RPMI7951 (cell line): ENCODE measurements around the gene DYNLRB1. TPM values are rescaled to one million over a fixed set of nuclear protein-coding genes. Genes with fewer than 3 reads are reported as not detected.
A peak's percentile ranks its signal among the peaks of the same experiment; 100 is the strongest.

ENCODE experiments used
- DNase-seq: peaks from one replicate; pipeline ENCODE4 v3.0.0-alpha.2; 2012; ENCODE audit warnings: low read depth
- total RNA-seq: library from RNA; depleted of rRNA; stranded (reverse); fragments of >200 nt; shearing (Covaris generic); gene quantifications from 2 replicates; pipeline ENCODE4 v1.2.3, GENCODE V29; 2014

Gene DYNLRB1
- total RNA-seq, 1 experiment from 2014 or later, result 346 TPM

DNA sequence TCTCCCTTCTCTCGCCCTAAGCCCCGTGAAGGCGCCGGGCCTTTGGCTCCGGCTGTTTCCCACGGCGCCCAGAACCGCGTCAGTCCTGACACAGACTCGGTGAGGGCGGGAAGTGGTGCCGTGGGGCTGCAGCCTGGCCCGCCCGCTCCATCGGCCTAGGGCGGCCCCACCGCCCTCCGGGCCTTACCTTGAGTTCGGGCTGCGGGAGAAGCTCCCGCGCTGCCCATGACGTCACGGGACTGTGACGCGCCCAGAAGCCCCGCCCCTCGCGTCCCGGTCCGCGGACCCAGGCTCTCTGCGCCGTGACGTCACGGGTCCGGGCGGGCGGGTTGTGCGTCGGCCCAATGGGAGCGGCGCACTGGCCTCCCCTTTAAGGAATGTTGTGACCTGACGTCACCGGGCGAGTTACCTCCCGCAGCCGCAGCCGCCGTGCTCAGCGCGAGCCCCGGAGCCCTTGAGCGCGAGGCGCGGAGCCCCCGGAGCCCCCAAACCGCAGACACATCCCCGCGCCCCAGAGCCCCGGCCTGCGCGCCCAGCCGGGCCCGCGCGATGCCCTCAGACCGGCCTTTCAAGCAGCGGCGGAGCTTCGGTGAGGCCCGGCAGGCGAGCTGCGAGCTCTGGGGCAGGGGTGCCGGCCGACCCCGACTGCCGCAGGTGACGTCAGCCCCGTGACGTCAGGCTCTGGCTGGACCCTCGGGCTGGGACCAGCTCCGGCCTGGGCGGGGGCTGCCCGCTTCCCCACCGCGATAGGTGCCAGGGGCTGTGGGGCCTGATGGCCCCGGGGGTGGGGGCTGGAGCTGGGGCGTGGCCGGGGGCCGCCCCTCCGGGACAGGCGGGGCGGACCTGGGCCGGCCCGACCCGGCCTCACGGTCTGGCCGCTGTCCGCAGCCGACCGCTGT lies 42.3 kb downstream of the DYNLRB1 start, which contains the start of gene MAP1LC3A:
TSS of gene MAP1LC3A (plus strand) at position 399 of the 899 bp plus-strand sequence. CDS start at position 550, 151 bp downstream.
- DNase-seq, result peak; percentile 97

DNA sequence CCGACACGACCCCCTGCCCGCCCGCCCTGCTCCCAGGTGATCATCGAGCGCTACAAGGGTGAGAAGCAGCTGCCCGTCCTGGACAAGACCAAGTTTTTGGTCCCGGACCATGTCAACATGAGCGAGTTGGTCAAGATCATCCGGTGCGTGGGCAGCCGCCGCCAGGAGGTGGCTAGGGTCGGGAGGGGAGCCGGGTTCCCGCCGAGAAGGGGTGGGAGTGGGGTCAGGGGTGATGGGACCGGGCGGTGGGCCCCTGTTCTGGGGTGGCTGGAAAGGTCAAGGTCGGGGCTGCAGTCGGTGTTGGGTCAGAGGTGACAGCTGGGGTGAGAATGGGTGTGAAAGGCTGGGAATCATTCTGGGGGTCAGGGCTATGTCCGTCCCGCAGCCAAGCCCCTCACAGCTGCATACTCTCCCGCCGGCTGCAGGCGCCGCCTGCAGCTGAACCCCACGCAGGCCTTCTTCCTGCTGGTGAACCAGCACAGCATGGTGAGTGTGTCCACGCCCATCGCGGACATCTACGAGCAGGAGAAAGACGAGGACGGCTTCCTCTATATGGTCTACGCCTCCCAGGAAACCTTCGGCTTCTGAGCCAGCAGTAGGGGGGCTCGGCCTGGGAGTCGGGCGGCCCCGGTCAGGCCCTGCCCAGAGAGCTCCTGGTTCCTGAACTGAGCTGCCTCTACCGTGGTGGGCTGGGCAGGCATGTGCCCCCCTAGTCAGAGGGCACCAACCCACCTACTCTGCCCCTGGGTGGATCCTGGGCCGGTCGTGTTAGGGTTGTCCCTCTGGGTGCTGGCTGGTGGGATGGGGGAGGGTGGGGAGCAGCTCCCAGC lies 43.3 kb downstream of the DYNLRB1 start:
- DNase-seq, result no peak

DNA sequence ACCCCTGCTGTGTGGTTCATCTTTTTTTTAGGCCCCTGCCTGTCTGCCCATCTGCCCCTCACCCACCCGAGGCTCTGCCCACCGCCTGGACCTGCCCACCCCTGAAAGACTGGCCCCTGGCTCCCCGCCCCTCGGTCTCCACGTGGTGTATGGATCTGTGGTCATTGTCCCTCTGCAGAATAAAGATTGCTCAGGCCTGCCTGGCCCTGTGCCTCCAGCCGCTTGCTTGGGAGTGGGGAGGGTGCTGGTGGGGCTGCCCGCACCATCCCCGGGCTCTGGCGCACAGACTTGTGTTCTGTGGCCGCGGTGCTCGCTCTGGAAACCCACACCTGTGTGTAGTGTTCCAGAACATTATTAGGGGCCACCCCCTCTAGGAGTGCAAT lies 43.9 kb downstream of the DYNLRB1 start:
- DNase-seq, result no peak

DNA sequence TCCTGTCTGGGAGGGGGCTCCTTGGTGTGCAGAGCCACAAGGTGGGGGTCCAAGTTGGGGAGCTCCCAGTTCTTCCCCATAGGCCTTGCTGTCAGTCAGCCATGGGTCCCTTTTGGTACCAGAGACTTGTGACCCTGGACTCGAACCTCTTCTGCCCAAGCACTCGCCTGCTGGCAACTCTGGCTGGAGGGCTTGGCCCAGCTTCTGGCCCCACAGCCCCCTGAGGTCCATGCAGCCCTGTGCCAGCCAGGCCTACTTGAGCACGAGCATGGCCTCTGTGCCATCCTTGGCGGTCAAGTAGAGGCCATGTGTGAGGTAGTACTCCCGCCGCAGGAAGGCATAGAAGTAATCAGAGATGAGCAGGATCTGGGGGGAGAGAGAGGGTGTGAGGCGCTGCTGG lies 44.4 kb downstream of the DYNLRB1 start:
- DNase-seq, result no peak

DNA sequence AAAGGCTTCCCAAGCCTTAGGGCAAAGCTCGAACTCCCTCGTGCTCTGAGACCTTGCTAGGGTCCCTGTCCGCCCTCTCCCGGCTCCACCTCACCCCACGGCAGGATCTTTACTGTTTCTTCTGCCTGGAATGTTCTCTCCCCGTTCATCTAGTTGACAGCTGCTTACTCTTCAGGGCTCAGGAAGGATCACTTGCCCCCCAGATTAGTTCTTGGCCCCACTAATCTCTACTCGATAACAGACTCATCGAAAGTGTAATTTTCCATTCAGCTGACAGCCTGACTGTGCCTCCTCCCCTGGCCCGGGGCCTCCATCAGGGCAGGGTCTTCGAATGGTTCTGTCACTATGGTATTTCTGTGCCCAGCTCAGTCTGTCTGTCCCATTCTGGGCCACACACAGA lies 45.4 kb downstream of the DYNLRB1 start:
- DNase-seq, result no peak

DNA sequence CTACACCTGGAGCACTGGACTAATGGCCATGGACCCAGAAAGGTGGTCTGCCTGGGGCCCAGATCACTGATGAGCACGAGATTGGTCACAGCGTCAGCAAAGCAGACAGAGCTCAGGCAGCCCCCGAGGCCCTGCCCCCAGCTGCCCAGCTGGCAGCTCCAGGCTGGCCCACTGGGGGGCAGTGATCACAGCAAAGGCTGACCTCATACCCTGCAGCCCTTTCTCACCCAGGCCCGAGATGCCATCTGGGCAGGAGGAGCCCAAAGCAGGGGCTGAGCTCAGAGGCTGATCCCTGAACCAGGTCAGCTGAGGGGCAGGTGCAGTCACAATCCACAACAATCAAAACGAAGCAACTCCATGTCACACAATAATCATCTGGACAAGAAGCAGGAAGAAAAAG lies 46.4 kb downstream of the DYNLRB1 start:
- DNase-seq, result peak; percentile 35

DNA sequence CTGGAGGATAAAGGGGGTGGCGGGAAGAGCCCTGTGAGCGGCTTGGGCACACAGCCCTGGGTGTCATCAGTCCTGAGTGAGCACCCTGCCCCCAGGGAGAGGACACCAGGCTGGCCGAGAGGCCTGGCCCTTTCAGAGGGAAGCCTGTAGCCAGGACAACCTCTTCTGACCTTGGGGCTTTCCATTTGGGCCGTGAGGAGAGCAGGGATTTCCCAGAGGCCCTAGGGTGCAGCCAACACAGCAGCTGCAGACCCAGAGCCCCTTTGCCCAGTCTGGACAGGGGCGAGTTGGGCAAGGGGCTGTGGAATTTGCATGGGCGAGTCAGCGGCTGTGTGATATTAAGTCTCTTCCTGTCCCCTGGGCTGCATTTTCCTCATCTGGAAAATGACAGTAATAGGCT lies 48.6 kb downstream of the DYNLRB1 start:
- DNase-seq, result no peak

DNA sequence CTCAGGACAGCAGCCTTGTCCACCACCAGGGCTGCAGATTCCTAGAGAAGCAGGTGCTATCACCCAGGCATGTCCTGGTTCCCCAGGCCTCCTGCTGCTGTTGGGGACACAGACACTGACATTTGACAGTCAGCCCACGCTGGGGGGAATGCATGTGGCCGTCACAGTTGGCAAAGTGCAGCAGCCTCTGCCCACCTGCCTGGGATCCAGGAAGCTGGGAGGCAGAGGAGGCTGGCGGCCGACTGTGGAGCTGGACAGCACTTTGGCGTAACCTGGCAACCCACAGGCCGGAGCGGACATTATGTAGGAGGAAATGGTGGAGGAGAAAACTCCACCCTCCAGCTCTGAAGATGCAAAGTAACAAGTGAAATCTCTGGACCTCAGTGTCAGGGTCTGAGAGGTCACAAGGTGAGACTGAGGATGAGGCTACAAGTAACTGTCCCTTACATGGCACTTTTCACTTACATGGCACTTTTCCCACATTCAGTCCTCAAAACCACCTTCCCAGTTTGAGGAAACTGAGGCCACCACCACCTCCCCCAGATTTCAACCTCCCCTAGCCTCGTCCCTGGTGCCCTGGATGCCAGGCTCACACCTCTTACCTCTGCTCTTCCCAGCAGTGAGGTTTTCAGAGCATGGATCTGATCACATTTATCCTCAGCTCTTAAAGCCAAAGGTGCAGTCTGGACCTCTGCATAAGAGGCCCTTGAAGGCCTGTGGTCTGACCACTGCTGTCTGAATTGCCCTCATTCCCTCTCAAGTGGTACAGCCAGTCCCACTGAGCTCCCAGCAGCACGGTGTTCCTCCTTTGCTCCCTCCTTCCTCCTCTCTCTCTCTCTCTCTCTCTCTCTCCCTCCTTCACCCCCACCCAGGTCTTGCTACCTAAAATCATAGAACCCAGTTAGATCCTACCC lies 51.0 kb downstream of the DYNLRB1 start:
- no peak for DNase-seq

DNA sequence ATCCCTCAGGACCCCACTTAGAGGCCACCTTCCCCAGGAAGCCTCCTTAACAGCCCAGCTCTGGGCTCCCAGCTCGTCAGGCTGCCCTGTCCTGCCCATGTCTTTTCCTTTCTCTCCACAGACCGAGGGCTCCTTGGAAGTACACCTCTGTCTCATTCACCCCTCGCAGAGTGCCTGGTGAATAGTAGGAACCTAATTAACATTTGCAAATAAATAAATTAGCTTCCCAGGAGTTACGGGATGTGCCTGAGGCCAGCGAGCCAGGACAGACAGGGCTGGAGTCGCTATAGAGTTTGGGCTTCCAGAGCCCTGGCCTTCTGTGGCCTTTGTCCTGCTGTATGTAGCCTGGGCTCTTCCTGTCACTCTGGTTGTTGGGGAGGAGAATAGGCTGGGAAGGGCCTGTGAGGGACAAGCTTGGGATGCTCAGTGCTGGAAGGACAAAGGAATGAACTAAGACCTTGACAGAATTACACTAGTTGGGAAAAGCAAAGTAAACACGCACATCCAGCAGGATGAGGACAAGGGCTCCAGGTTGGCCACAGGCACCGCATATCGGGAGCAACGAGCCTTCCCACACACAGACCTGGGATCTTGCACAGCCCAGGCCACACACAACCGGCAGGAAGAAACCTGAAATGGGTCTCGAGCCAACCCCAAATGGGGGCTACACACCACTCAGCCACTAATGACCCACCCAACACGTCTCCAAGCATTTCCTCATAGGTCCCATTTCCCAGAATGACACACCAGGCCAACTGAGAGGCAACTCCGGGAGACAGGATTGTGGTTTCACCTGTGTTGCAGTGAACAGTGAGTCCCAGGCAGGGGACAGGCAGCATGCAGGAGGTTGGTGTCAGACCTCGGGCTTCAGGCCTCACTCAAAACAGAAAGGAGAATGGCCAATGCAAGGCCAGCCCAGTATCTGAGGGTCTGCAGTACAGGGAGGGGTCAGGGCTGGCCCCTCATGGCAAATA lies 52.0 kb downstream of the DYNLRB1 start:
- no peak for DNase-seq

DNA sequence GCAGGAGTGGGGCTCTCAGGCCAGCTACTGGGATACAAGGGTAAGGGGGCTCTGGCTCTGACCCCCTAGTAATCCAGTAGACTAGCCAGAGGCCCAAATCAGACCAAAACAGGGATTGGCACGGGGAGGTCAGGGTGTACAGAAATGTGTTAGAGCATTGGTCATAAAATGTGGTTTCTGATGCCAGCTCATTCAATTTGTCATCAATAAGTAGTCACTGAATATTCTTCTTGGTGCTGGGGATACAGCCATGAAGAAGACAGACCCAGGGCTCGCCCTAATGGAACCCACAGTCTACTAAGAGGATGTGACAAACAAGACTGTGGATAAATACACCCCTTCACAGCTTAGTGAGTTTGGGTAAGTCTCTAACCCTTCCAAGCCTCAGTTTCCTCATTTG lies 53.4 kb downstream of the DYNLRB1 start:
- no peak for DNase-seq

DNA sequence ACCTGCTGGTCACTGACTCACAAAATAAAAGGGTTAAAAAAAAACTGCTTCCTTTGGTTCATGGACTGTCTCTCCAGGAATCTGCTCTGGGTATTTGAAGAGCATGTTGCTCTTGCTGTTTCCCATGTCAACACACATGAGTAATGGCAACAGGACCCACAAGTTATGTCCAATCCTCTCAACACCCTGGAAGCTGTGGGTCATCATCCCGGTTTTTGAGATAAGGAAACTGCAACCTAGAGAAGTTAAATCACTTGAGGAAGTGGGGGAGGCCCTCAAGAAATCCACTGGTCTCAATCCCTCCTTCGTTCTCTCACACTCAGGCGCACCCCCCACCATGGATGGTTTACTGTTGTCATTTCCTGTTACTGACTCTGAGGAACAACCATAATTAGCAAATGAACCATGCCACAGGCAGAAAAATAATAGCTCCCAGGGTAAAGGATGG lies 54.7 kb downstream of the DYNLRB1 start:
- peak; percentile 26 for DNase-seq

DNA sequence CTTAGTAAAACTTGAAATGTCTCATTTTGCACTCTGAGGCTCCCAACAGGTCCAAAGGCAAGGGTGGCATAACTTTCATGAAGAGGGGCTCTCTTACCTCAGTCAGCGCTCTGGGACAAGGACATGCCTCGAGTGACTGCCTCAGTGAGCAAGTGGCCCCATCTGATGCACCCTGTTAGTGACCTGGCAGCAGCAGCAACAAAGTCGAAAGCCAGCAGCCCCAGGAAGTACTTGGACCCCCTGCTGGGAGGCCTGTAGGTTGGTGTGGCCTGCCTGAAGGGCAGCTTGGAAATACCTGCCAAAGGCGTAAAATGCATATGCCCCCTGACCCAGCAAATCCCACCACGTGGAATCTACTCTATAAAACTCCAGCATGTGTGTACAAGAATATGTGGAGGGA lies 55.5 kb downstream of the DYNLRB1 start:
- DNase-seq, result no peak

DNA sequence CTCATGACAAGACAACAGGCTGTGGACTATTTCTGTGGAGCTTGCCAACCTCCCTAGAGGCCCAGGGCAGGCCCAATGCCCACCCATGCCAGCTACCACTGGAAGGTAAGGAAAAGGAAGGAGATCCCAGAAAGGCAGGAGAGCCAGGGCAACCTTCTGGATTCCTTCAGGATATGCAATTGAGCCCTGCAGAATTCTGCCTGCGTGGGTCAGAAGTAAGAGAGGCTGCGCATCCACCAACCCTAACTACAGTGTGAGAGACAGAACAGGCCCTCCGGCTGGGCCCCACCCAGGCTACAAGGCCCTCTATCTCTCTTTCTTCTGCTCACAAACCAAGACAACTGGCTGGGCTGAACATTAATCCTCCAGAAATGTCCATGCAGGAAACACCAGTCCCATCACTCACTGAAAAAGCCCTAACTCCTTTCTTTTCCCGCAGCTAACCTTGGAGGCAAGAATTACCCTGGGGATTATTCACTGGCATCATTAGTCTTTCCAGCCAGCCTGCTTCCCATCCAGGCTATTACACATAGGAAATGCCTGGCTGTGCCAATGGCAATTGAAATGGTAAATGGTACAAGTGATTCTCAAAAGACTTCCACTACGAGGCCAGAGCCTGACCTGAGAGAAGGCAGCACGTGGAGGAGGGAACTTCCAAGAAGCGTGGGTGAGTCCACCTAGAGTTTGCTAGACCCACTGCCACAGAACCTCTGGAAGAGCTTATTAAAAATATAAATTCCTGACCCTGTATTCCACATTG lies 57.5 kb downstream of the DYNLRB1 start:
- DNase-seq, result no peak

DNA sequence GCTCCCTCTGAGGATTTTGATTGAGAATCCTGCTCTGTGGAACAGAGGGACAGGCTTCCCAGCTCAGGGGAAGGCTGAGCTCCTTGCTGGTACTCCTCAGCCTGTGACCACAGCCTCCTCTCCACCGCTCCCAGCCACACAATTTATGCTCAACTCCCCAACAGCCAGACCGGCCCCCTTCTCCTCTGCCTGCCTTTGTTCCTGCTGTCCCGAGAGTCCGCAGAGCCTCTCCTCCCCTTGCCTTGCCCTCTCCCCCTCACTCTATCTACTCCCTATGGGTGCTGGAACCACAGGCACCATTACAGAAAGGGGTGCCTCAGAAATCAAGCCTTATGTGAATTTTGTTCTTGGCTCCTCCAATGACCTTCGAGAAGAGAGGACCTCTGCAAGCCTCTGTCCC lies 58.2 kb downstream of the DYNLRB1 start:
- DNase-seq, result no peak

DNA sequence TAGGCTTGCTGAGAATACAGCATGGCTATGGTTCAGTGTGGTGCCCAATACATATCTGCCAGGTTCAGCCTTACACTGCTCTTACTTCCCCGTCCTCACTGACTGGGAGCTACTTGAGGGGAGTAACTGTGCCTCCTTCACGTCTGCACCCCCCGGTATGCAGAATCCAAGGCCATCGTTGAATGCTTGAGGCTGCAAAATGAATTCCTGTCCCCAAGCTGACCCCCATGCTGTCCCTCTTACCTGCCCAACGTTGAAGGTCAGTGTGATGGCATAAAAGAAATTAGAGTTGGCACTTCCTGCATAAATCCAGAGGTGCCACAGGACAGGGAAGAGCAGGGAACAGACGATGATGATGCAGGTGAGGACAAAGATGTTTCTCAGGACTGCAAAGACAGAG lies 58.6 kb downstream of the DYNLRB1 start:
- no peak for DNase-seq

DNA sequence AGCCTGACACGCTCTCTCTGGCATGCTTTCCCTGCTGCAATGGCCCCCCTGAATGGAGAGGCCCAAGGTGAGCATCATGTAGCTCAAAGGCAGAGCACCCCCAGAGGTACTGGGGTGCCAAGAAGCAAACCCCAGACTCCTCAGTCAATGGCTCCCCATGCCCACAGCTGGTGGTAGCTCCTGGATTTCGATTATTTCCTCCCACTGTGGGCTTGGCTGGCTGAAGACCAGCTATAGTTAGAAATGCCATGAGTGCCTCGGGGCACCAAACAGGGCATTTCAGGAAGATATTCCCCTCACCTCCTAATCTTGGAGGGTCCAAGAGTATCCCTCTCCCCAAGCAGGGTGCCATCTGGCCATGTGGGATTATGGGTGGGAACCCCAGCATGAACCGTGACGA lies 59.0 kb downstream of the DYNLRB1 start:
- no peak for DNase-seq

DNA sequence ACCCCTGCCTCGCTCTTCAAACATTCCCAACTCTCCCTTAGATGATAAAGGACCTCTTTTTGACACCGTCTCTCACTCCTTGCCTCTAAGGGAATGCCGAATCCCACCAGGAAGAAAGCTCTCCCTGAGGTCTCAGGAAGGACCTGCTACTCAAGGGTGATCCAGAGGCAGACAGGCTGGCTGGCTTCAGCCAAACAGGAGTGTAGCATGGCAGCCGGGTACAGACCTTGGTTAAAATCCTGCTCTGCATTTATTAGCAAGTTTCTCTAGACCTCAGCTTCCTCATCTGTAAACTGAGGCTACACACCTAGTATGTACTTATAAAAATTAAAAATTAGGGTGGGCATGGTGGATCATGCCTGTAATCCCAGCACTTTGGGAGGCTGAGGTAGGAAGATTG lies 59.5 kb downstream of the DYNLRB1 start:
- no peak for DNase-seq

DNA sequence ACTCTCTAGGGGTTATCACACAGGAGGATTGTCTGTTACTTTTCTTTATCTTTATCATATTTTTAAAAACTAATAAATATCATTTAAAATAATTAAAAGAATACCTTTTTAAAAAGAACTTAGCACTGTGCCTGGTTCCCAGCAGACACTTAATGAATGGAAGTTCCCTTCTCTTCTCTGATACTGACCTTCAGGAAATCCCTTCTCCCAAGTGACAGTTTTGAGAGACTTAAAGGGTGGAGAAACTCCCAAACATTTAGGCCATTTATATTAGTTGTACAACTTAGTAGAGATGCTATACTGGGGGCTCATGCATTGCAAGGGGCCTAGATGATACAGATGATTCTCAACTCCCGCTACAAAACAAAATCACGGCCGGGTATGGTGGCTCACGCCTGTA lies 60.8 kb downstream of the DYNLRB1 start:
- no peak for DNase-seq

DNA sequence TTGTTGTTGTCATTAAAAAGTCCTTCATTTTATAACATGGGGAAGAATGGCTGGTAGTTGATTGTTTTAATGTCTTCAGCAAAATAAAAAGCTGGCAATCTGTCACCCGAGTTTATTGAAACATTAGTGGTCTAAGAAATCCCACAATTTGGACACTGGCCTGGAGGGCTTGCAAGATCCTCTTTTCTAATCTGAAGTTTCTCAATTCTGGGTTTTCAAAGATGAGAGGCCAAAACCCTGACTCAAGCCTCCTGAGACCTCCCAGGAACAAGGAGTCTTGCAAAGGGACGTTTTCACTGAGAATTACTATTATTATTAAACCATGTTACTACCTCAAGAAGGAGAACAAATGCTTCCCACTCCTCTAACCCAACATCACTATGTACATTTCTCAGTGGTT lies 61.8 kb downstream of the DYNLRB1 start:
- no peak for DNase-seq

DNA sequence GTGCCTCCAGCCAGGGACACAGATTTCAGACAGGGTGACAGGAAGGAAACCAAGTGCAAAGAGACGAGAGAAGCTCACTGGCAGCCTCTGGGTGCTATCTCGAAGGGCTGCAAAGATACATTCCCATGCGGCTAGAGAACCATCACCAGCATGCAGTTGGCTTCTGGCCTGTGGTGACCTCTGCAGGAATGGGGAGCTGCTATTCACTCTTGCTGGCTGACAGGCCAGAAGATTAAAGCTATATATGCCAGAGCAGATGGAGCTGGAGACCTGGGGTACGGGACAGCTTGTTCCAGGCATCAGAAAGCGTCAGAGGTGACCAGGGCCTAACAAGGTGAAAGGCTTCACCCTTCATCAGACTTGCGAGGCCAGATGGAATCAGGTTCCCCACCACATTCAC lies 62.3 kb downstream of the DYNLRB1 start:
- DNase-seq, result no peak
